CD4-positive, alpha-beta T cell treated with Interleukin-2 at 100 ng/mL for 4 hours (primary cell): ENCODE results near the gene ATP6AP2.

ENCODE experiments used
- DNase-seq: peaks from one replicate; pipeline ENCODE4 v3.0.0-alpha.2; 2020; ENCODE audit warnings: low spot score

ATP6AP2 gene, protein sequence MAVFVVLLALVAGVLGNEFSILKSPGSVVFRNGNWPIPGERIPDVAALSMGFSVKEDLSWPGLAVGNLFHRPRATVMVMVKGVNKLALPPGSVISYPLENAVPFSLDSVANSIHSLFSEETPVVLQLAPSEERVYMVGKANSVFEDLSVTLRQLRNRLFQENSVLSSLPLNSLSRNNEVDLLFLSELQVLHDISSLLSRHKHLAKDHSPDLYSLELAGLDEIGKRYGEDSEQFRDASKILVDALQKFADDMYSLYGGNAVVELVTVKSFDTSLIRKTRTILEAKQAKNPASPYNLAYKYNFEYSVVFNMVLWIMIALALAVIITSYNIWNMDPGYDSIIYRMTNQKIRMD

DNA sequence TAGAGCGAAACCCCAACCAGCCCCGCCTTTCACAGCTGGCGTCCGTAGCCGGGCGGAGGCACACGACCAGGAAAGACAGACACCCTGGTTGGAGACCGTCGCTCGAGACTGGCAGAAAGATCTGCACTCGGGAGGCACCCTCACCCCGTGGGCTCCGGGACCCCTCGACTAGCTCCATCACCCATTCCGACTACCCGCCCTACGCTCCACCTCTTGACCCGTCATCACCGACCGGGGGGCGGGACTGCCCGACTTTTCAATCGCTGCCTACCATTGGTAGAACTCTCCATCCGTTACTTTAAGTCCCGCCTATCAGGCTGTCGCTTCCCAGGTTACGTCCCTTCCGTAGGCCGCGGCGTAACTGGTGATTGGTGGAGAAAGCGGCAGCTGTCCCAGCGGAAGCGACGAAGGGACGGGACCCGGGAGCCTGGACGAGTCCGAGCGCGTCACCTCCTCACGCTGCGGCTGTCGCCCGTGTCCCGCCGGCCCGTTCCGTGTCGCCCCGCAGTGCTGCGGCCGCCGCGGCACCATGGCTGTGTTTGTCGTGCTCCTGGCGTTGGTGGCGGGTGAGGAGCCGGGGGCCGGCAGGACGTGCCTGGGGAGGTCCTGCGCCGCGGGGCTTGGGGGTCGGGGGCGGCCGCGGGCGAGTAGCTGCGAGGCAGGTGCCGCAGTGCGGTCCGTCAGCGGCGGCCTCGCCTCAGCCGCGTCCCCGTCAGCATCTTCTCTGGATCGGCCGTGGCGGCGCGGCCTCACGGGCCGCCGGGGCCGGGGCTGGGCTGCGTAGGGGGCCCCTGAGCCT lies at the start of gene ATP6AP2:
TSS of gene ATP6AP2 (plus strand) at position 434 of the 799 bp plus-strand sequence. CDS start at position 530, 96 bp downstream.
- peak; percentile 92 for DNase-seq

DNA sequence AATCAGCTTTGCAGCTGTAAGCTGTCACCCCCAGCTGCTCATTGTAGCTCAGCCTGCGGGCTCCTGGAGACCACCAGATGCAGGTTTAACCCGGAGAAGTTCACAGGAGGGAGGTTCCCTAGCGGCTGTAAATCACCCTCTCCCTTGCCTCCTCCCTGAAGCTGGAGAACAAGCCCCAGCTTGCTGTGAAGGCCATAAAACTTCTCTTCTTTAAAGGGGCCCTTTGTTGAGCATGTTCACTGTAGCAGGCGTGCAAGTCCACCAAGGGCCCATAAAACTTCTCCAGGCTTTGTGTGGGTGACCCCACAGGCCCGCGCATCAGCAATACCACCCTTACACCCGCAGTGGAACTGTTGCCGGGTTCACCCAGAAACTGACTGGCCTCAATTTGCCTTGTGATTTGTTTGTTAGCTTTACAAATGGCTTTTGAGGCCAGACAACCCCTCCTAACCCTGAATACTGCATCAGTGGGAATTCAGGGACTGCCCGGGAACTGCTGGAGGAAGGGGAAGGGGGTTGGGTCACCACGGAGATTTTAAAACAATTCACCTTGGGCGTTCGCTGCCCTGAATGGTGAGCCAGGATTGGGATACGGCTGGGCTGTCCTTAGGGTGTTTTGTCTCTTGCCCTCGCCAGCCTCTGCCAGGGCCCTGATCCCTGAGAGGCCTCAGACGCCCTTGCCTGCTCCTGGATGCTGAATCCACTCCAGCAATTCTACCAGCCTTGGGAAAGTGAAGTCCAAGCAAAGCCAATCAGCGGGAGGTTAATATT lies 49.5 kb upstream of the ATP6AP2 start:
- no peak for DNase-seq

DNA sequence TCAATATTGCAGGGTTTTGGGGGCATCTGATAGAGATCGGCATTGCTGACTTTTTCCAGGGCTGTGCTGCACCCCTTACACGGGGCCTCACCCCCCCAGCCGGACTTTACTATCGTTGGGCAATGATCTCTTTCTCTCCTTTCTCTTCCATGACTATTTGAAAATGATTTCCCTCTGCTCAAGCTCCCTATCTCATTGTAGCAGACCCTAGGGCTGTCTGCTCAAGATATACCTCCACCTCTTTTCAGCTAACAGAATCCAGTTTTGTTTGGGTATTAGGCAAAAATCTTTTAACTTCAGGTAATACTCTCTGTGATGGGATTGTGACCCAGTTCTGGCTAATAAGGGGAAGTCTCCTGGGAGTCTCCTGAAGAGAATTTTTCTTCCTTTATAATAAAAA lies 43.5 kb upstream of the ATP6AP2 start:
- no peak for DNase-seq

DNA sequence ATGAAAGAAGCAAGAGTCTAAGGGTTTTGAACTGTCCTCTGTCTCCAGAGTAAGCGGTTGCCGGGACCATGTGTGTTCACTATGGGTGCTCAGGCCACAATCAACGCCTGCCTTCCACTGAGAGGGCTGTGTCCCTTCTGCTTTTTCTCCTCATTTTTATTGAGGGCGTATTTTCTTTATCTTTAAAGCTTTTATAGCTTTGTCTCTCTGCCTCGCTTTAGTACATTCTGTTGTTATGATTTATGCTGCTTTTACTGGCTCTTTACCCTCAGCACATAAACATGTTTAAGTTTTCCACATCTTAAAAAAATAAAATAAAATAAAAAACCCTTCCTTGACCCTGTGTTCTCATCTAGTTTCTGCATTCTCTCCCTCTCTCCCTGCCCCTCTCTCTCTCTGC lies 42.4 kb upstream of the ATP6AP2 start:
- DNase-seq: no peak

DNA sequence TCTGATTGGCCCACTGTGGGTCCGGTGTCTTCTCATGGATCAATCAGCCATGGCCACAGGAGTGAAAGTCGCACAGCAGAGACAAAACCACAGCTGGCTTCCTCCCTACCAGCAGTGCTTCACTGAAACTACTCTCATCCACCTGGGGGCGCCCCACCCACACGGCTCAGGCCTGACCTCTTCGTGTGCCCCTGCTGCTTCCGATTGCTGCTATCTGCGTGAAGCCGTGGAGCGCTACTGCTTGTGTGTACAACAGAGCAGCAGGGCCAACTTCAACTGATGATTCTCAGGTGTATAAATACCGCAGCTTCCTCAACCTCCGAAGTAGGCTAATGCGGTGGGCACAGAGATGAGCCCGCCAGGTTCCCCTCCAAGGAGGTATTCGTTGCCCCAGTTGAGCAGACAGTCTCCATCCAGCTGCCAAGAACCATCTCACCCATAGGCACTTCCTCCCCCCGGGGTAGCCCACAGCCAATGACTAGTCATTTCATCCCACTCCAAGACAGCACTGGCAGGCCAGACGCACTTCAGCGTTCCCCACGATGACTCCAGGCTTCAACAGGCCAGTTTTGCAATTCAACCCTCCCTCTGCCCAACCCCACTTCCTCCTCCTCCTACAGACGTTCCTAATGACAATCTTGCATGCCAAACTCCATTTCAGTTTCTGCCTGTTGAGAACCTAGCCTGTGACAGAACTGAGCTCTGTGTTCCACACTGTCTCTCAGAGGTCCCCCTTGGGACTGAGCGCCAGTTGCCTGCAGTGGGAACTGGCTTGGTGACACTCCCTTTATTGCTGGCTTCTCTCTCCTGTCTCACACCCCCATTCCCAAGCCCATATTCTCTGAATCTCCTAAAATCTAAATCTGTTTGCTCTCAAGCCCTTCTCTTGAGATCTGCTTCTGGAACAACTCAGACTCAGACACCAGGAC lies 41.3 kb upstream of the ATP6AP2 start:
- peak; percentile 64 for DNase-seq

DNA sequence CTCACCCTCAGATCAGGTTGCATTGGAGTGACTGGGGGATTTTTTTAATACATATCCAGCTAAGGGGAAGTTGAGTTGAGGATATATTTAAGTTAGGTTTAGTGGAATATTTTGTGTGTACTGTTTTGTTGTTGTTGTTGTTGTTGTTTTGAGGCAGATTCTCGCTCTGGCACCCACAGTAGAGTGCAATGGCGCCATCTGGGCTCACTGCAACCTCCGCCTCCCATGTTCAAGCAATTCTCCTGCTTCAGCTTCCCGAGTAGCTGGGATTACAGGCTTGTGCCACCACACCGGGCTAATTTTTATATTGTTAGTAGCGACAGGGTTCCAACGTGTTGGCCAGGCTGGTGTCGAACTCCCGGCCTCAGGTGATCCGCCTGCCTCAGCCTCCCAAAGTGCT lies 38.6 kb upstream of the ATP6AP2 start:
- DNase-seq: no peak

DNA sequence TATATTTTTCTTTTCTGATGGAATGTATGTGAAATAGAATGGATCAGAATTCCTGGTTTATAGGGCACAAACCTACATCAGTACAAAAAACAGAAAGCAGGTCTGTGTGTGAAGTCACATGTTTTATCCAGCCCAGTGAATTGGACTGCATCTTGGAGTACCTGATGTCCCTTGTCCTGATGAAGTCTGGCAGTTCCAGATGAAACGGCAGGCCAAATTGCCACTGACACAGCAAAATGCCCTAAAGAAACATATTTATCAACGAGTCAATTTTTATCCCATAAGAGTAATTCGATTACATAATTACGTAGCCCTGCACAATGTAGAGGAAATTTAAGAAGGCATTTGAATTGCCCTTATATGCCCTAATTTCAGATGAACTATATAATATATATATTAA lies 37.8 kb upstream of the ATP6AP2 start:
- DNase-seq: no peak

DNA sequence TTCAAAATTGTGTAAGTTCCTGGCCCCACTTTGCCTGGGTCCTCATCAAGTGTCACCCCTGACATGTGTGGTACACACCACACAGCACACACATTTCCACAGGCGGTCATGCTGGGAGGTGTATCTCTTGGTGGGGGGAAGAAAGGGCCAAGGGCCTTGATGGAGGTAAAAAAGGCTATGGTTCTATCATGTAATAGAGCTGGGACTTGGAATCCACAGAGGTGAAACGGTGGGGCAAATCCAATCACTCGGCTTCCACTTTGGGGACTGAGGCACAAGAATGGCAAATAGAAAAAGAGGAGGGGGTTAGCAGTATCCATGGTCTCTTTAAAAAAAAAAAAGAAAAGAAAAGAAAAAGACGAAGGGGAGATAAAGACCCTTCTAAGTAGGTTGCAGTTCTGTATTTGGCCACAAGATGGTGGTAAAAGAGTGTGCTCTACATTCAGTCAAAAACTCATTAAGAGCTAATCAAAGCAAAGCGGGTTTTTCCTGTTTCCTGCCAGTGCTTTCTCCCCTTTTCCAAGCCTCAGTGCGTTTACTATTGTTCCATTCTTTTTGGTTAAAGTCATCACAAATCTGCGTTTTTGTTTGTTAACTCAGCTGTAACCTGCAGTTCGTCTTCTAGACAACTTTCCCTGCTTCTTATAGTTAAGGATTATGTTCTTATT lies 37.0 kb upstream of the ATP6AP2 start:
- DNase-seq: peak; percentile 38

DNA sequence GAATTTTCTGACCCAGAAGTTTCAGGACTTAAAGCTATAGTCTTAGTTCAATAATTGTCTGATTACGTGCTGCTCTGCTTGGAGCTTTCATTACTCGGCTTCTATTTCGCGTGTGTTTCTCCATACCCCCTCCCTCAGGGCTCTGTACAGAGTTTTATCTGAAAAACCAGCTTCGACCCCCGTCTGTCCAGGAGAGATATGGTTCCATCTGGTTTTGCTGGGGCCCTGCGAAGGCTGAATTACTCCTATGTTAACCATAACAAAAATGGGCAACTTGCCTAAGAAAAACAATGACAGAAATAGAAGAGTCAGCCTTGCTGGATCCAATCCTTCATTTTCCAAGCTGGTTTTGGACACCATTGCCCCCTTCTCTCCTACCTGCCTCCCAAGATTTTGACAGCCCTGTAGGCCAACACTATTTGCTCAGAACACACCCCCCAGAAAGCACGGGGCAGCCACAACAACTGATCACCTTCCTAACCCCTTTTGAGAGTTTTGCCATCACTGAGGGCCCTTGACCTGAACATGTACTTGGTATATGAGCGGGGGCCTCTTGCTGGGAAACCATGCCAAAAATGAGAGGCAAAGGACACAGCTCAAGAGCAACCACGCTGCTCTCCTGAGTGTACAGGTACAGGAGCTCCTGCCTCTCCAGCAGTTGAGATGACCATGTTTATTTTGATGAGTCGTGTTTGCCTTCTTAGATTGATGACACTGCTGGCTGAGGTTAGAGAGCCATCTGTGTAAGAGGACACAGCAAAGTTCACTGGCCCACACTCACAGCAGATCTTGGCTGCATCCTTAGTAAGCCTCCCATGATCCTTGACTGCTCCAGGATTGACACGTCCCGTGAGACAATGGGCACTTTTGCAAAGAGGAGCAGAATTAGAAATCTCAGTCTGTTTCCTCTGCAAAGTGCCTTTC lies 36.2 kb upstream of the ATP6AP2 start:
- DNase-seq: no peak

DNA sequence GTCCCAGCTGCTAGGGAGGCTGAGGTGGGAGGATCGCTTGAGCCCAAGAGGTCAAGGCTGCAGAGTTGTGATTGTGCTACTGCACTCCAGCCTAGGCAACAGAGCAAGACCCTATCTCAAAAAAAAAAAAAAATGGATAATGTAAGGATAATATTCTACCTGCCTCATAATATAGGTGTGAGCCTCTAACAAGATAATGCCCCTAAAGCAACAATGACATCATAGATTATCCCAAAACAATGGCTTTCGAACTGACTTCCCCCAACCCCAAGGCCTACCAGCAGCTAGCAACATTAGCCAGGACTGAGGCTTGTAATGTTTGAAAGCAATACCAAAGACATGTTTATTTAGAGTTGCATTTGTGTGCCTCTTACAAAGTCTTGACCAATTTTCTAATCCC lies 33.9 kb upstream of the ATP6AP2 start:
- no peak for DNase-seq

DNA sequence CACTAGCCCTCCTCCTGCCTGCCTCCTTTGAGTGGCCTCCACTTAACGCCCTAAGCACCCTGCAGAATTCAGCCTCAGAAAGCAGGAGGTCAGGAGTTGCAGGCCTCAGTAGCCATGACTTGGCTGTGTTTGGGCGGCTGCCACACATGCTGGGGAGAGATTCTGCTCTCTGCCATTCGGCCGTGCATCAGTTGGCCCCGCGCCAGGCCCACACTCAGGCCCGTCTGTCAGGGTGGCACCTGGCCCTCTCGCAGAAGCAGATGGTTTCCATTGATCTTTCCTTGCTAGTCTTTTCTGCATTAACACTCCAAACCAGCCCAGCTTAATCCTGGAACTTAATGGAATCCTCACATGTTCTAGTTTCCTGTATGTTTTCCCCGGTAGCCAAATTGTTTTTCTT lies 30.7 kb upstream of the ATP6AP2 start:
- no peak for DNase-seq

DNA sequence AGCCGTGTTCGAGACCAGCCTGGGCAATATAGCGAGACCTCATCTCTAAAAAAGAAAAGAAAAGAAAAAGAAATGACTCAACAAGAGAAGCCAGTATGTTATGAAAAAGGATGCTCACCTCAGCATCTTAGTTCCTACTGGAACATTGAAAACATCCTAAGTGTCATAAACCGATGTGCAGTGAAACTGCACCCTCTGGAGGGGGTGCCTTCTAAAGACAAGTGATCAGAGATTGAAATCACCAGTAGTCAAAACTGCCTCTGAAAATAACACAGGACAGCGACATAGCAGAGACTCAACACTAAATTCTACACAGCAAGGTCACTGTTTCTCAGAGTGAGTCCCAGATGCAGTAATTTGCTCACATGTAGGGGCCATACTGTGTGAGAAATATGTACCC lies 28.0 kb upstream of the ATP6AP2 start:
- DNase-seq: no peak

DNA sequence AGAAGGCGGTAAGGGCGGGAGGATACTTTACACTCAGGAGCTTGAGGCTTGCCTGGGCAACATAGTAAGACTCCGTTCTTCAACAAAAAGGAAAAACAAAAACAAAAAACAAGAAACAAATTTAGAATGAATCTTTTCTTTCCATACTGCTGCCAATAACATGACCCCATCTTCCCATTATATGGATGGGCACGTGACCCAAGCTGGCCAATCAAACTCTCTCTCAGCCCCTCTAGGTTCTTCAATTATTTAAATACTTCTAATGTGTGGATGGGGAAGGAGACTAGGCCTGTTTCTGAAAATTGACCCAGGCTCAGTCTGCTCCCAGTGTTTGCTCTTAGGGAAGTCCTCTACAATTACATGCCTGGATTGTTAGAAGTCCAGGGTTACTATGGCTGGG lies 22.2 kb upstream of the ATP6AP2 start:
- no peak for DNase-seq

DNA sequence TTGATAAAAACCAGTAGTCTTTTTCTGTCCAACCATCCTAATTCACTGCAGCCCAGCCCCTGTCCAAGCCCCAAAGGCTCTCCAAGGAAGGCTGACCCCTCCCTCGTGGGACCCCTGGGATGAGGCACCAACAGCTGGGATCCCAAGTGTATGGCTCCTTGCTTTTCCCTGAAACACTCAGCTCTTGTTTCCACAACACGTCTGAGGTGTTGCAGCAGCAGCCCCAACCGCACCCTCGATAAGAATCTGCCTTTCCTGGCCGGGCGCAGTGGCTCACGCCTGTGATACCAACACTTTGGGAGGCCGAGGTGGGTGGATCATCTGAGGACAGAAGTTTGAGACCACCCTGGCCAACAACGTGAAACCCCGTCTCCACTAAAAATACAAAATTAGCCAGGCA lies 17.0 kb upstream of the ATP6AP2 start:
- DNase-seq: no peak

DNA sequence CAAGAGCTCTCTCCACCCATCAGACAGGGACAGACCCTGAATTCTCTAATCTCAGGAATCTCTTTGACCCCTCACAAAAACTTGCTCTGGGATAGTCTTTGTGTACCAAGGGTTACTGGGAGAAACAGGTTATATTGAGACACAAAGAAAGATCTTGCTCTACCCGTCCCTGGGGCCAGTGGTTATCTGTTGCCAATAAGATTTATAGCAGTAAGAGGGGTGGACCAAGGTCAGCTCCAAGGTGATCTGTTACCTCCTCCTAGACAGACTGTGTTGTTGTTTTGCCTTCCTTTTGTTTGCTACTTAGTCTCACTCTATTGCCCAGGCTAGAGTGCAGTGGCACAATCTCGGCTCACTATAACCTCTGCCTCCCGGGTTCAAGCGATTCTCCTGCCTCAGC lies 16.3 kb upstream of the ATP6AP2 start:
- DNase-seq: no peak

DNA sequence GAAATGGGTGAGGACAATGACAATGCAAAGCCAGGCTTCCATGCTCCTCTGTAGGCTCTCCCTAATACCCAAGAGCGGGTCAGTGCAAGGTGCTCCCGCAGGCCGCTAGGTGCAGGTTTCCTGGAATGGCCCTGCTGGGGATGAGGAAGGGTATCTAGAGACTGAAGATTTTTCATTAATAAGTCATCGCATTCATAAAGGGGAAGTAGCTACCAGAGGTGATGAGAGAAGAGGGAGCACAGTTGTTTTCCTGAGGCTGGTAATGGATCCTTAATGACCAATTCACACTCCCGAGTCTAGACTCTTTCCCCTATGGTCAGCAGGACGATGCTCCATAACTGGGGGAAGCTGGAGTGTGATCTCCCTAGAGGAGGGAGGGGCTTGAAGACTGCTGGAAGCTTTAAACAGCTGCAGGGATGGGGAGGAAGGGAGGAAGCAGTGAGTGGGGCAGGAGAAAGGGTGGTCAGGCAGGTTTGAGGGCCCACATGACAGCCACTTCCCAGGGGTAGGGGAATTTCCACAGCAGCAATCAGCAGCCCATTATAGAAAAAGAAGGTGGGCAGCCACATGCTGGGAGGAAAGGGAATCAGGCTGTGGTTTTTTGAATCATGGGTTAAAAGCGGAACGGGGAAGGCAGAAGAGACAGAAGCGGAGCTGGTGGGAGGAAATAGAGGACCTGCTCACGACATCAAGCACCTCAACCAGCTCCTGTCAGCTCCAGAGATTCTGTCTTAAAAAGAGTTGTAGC lies 10.2 kb upstream of the ATP6AP2 start:
- DNase-seq: no peak

DNA sequence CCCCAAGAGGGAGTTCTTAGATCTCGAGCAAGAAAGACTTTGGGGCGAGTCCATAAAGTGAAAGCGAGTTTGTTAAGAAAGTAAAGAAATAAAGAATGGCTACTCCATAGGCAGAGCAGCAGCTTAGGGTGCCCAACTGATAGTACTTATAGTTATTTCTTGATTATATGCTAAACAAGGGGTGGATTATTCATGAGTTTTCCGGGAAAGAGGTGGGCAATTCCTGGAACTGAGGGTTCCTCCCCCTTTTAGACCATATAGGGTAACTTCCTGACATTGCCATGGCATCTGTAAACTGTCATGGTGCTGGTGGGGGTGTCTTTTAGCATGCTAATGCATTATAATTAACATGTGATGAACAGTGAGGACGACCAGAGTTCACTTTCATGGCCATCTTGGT lies 9.6 kb upstream of the ATP6AP2 start:
- DNase-seq: peak; percentile 47

DNA sequence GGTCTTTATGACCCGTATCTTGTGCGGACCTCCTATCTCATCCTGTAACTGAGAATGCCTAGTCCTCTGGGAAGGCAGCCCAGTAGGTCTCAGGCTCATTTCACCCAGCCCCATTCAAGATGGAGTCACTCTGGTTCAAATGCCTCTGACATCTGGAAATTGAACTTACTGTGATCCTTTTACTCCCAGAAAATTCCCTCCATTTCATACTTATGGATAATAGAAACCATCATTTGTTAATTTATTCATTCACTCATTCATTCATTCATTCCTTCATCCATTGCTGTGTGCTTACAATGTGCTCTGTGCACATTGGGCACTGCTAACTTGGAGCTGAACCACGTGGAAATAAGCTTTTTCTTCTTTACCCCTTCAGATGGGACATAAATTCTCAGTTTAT lies 9.2 kb upstream of the ATP6AP2 start:
- DNase-seq: no peak

DNA sequence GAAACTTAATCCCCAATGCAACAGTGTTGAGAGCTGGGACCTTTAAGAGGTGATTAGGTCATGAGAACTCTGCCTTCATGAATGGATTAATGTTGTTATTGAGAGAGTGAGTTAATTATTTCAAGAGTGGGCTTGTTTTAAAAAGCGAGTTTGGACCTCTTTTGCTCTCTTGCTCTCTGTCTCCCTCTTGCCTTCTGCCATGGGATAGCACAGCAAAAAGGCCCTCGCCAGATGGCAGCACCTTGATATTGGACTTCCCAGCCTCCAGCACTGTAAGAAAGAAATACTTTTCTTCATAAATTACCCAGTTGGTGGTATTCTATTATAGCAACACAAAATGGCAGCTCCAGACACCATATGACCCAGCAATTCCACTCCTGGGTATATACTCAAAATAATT lies 7.0 kb upstream of the ATP6AP2 start:
- DNase-seq: no peak
